22Rv1 (cell line): ENCODE measurements around the gene PADI1.

Source experiments
- CTCF ChIP-seq: fragments of 450-650 bp; IDR thresholded peaks from 2 replicates; pipeline ENCODE4 v1.5.1; 2017; ENCODE audit warnings: mild to moderate bottlenecking
- ZFX ChIP-seq: fragments of 450-650 bp; IDR thresholded peaks from 2 replicates; pipeline ENCODE4 v1.6.1; 2017; ENCODE audit warnings: antibody characterized with exemption, borderline replicate concordance

GRCh38 chr1:17260738-17261137 is 55.8 kb downstream of the PADI1 start:
- no peak for TF ChIP-seq CTCF
- no peak for TF ChIP-seq ZFX
